Measurements from ENCODE around the gene PIGM.

DNA sequence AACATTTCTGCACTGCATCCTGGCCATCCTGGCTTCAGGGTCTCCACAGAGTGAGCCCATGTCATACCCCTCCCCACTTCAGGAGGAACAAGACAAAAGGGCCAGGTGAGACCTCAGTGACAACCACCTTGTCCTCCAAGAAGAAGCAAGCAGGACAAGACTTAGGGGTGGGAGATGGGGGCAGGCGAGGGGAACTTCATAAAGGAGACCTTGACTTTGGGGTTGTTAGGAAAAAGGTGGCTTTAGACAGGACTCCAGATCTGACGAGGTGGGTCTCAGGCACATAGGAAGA, 53.7 kb downstream of the PIGM start:
- no peak for TF ChIP-seq GATA2 (IDR thresholded peaks at IDR 0.05; ENCODE audit: low read depth, low read length)
- TF ChIP-seq GATA3 (IDR thresholded peaks at IDR 0.05; ENCODE audit: low read depth, low read length), result no peak

Data from SH-SY5Y (cell line).